Activated T-cell treated with anti-CD3 and anti-CD28 coated beads for 1 hour (primary cell): Measurements from ENCODE around the gene LUC7L2.
"Not testable (repeated sequence)": the region's sequence is repeated elsewhere in the genome, so short reads cannot be mapped to it uniquely, and the experiment has no call there.

ENCODE experiments used
- DNase-seq: peaks from one replicate; pipeline ENCODE4 v3.0.0-alpha.2; 2020; ENCODE audit warnings: low read depth

LUC7L2 gene

GRCh38 chr7:139396323-139396951 lies 36.7 kb downstream of the LUC7L2 start:
- DNase-seq = no peak

- DNase-seq = no peak
Observed at GRCh38 chr7:139397192-139397591, 37.5 kb downstream of the LUC7L2 start.

- no peak for DNase-seq
Observed at GRCh38 chr7:139403601-139404000, 43.9 kb downstream of the LUC7L2 start.

- no peak for DNase-seq
Observed at GRCh38 chr7:139407555-139407954, 47.9 kb downstream of the LUC7L2 start.

- DNase-seq = not testable (repeated sequence)
Observed at GRCh38 chr7:139414743-139415402, 55.2 kb downstream of the LUC7L2 start.

- DNase-seq = no peak
Observed at GRCh38 chr7:139416405-139416804, 56.7 kb downstream of the LUC7L2 start.

GRCh38 chr7:139417478-139417877 lies 57.8 kb downstream of the LUC7L2 start:
- DNase-seq = no peak

GRCh38 chr7:139421123-139421522 lies 61.4 kb downstream of the LUC7L2 start:
- DNase-seq = no peak

GRCh38 chr7:139422126-139422525 lies 62.4 kb downstream of the LUC7L2 start:
- no peak for DNase-seq

GRCh38 chr7:139423091-139423490 lies 63.4 kb downstream of the LUC7L2 start:
- no peak for DNase-seq

GRCh38 chr7:139424004-139424403 lies 64.3 kb downstream of the LUC7L2 start:
- DNase-seq = no peak

GRCh38 chr7:139425701-139426100 lies 66.0 kb downstream of the LUC7L2 start:
- not testable (repeated sequence) for DNase-seq

- DNase-seq = no peak
Observed at GRCh38 chr7:139426258-139427028, 66.7 kb downstream of the LUC7L2 start.

- no peak for DNase-seq
Observed at GRCh38 chr7:139427029-139427420, 67.3 kb downstream of the LUC7L2 start.

- DNase-seq = no peak
Observed at GRCh38 chr7:139427788-139428187, 68.1 kb downstream of the LUC7L2 start.

- not testable (repeated sequence) for DNase-seq
Observed at GRCh38 chr7:139429735-139430134, 70.0 kb downstream of the LUC7L2 start.

GRCh38 chr7:139430443-139430842 lies 70.7 kb downstream of the LUC7L2 start:
- DNase-seq = no peak

- no peak for DNase-seq
Observed at GRCh38 chr7:139431010-139431409, 71.3 kb downstream of the LUC7L2 start.

GRCh38 chr7:139431459-139431858 lies 71.8 kb downstream of the LUC7L2 start:
- DNase-seq = no peak

- DNase-seq = no peak
Observed at GRCh38 chr7:139436806-139437205, 77.1 kb downstream of the LUC7L2 start.

GRCh38 chr7:139439375-139439774 lies 79.7 kb downstream of the LUC7L2 start:
- no peak for DNase-seq

GRCh38 chr7:139441961-139442360 lies 82.3 kb downstream of the LUC7L2 start:
- no peak for DNase-seq
